ENCODE data around the gene ADCY6. TPM values are rescaled to one million over a fixed set of nuclear protein-coding genes. Genes with fewer than 3 reads are reported as not detected.

Gene ADCY6
- total RNA-seq, 1 donor from 2014 or later: 0.22 TPM

- intact Hi-C loops (cut with micrococcal nuclease): loop anchor here (10.0 kb wide), 1 partner anchor 911 kb away; the partner anchor contains the start of gene VDR
Observed at GRCh38 chr12:48816143-48816854, 27.4 kb upstream of the ADCY6 start.

- intact Hi-C loops (cut with micrococcal nuclease): loop anchor here (2.0 to 10.0 kb wide), 2 partner anchors 19 to 911 kb away; partner anchors contain the start of gene VDR
Observed at GRCh38 chr12:48815126-48816110, 26.5 kb upstream of the ADCY6 start.

GRCh38 chr12:48814262-48815125, 25.6 kb upstream of the ADCY6 start:
- intact Hi-C loops (cut with micrococcal nuclease): loop anchor here (1.0 to 10.0 kb wide), 3 partner anchors 18 to 910 kb away; partner anchors contain the start of genes CCNT1 and VDR

GRCh38 chr12:48813465-48814261, 24.8 kb upstream of the ADCY6 start:
- intact Hi-C loops (cut with micrococcal nuclease): loop anchor here (1.0 to 10.0 kb wide), 3 partner anchors 17 to 909 kb away; partner anchors contain the start of genes CCNT1 and VDR

GRCh38 chr12:48812389-48812788, 23.5 kb upstream of the ADCY6 start:
- intact Hi-C loops (cut with micrococcal nuclease): loop anchor here (10.0 kb wide), 1 partner anchor 908 kb away; the partner anchor contains the start of gene VDR

- intact Hi-C loops (cut with micrococcal nuclease): loop anchor here (10.0 kb wide), 1 partner anchor 907 kb away; the partner anchor contains the start of gene VDR
Observed at GRCh38 chr12:48811437-48812090, 22.7 kb upstream of the ADCY6 start.

- intact Hi-C loops (cut with micrococcal nuclease): loop anchor here (10.0 kb wide), 1 partner anchor 906 kb away; the partner anchor contains the start of gene VDR
Observed at GRCh38 chr12:48810903-48811431, 22.1 kb upstream of the ADCY6 start.

GRCh38 chr12:48807981-48808380, 19.1 kb upstream of the ADCY6 start:
- intact Hi-C loops (cut with micrococcal nuclease): no loop called here

GRCh38 chr12:48803675-48804074, 14.8 kb upstream of the ADCY6 start:
- intact Hi-C loops (cut with micrococcal nuclease): no loop called here

GRCh38 chr12:48800971-48801370, 12.1 kb upstream of the ADCY6 start:
- intact Hi-C loops (cut with micrococcal nuclease): no loop called here

GRCh38 chr12:48800457-48800856, 11.6 kb upstream of the ADCY6 start:
- intact Hi-C loops (cut with micrococcal nuclease): no loop called here

GRCh38 chr12:48796976-48797375, 8.1 kb upstream of the ADCY6 start:
- intact Hi-C loops (cut with micrococcal nuclease): loop anchor here (1.0 to 2.0 kb wide), 2 partner anchors 18 to 44 kb away; no protein-coding TSS in a partner anchor

- intact Hi-C loops (cut with micrococcal nuclease): loop anchor here (1.0 to 2.0 kb wide), 3 partner anchors 19 to 253 kb away; no protein-coding TSS in a partner anchor
Observed at GRCh38 chr12:48795550-48796455, 6.9 kb upstream of the ADCY6 start.

GRCh38 chr12:48794870-48795269, 6.0 kb upstream of the ADCY6 start:
- intact Hi-C loops (cut with micrococcal nuclease): loop anchor here (2.0 kb wide), 1 partner anchor 252 kb away; no protein-coding TSS in a partner anchor

GRCh38 chr12:48793696-48794095, 4.8 kb upstream of the ADCY6 start:
- intact Hi-C loops (cut with micrococcal nuclease): loop anchor here (2.0 kb wide), 1 partner anchor 251 kb away; no protein-coding TSS in a partner anchor

- intact Hi-C loops (cut with micrococcal nuclease): no loop called here
Observed at GRCh38 chr12:48789858-48790326, 1.0 kb upstream of the ADCY6 start.

- intact Hi-C loops (cut with micrococcal nuclease): no loop called here
Observed at GRCh38 chr12:48788524-48788853, 400 bp downstream of the ADCY6 start.

Measured in T-helper 1 cell treated with Interleukin-12 subunit alpha and Interleukin-12 subunit beta and Interleukin-4 antibody, amounts not matched to agents 30 ng/mL and 1 ng/mL, for 36 hours (primary cell).